Activated naive CD8-positive, alpha-beta T cell treated with anti-CD3 and anti-CD28 coated beads for 36 hours (primary cell): ENCODE results near the gene ALDH9A1. TPM values are rescaled to one million over a fixed set of nuclear protein-coding genes. Genes with fewer than 3 reads are reported as not detected.

Experiments used
- DNase-seq: peaks from one replicate; pipeline ENCODE4 v3.0.0; 2021
- H3K27ac Mint-ChIP-seq: one replicate; pipeline ENCODE4 v1.8.0; 2022; ENCODE audit warnings: mild to moderate bottlenecking, moderate library complexity, mixed read lengths
- H3K27me3 Mint-ChIP-seq: one replicate; pipeline ENCODE4 v1.8.0; 2022; ENCODE audit warnings: mild to moderate bottlenecking, mixed read lengths
- H3K36me3 Mint-ChIP-seq: one replicate; pipeline ENCODE4 v1.8.0; 2021; ENCODE audit warnings: mild to moderate bottlenecking, mixed read lengths
- H3K4me1 Mint-ChIP-seq: one replicate; pipeline ENCODE4 v1.8.0; 2021; ENCODE audit warnings: mixed read lengths
- H3K4me3 Mint-ChIP-seq: one replicate; pipeline ENCODE4 v1.8.0; 2022; ENCODE audit warnings: mild to moderate bottlenecking, moderate library complexity, mixed read lengths
- H3K9me3 Mint-ChIP-seq: one replicate; pipeline ENCODE4 v1.8.0; 2022; ENCODE audit warnings: mixed read lengths
- total RNA-seq, 2 experiments: library from RNA; stranded (reverse); gene quantifications; one replicate each; pipeline ENCODE4 v1.2.3, GENCODE V29; 2021

ALDH9A1 gene
- total RNA-seq, 2 experiments from 2014 or later: 41.3 to 43.6 TPM

GRCh38 chr1:165629151-165629550 is 69.2 kb downstream of the ALDH9A1 start:
- no peak overlapping the region for H3K4me3 Mint-ChIP-seq
- H3K27ac Mint-ChIP-seq: no peak overlapping the region
- H3K36me3 Mint-ChIP-seq: no peaks in the 10 kb centered on the region
- no peaks in the 10 kb centered on the region for H3K9me3 Mint-ChIP-seq
- H3K4me1 Mint-ChIP-seq: peaks cover 15% of the 10 kb centered on the region
- H3K27me3 Mint-ChIP-seq: peaks cover 2% of the 10 kb centered on the region
- no peak for DNase-seq

- Mint-ChIP-seq H3K36me3 (no peaks in the 10 kb centered on the region), H3K4me3 (no peak overlapping the region), H3K27ac (no peak overlapping the region), H3K27me3 (peaks cover 5% of the 10 kb centered on the region), H3K9me3 (no peaks in the 10 kb centered on the region), H3K4me1 (peaks cover 8% of the 10 kb centered on the region)
- DNase-seq: no peak
Observed at GRCh38 chr1:165628147-165628822, 70.1 kb downstream of the ALDH9A1 start.

GRCh38 chr1:165624441-165624840 is 73.9 kb downstream of the ALDH9A1 start:
- no peak for DNase-seq
- no peak overlapping the region for H3K27ac Mint-ChIP-seq
- no peak overlapping the region for H3K4me3 Mint-ChIP-seq
- H3K27me3 Mint-ChIP-seq: peaks cover 8% of the 10 kb centered on the region
- H3K9me3 Mint-ChIP-seq: no peaks in the 10 kb centered on the region
- H3K4me1 Mint-ChIP-seq: peaks cover 3% of the 10 kb centered on the region
- no peaks in the 10 kb centered on the region for H3K36me3 Mint-ChIP-seq

- no peak overlapping the region for H3K27ac Mint-ChIP-seq
- H3K4me1 Mint-ChIP-seq: no peaks in the 10 kb centered on the region
- H3K36me3 Mint-ChIP-seq: no peaks in the 10 kb centered on the region
- H3K27me3 Mint-ChIP-seq: peaks cover 8% of the 10 kb centered on the region
- DNase-seq: no peak
- peaks cover under 1% of the 10 kb centered on the region for H3K9me3 Mint-ChIP-seq
- H3K4me3 Mint-ChIP-seq: no peak overlapping the region
Observed at GRCh38 chr1:165623624-165624023, 74.7 kb downstream of the ALDH9A1 start.

GRCh38 chr1:165619647-165620151 is 78.7 kb downstream of the ALDH9A1 start:
- Mint-ChIP-seq H3K9me3 (peaks cover 5% of the 10 kb centered on the region), H3K4me3 (no peak overlapping the region), H3K27ac (no peak overlapping the region)

GRCh38 chr1:165616987-165617546 is 81.3 kb downstream of the ALDH9A1 start:
- peaks cover 4% of the 10 kb centered on the region for H3K27me3 Mint-ChIP-seq
- peaks cover 11% of the 10 kb centered on the region for H3K9me3 Mint-ChIP-seq
- H3K4me1 Mint-ChIP-seq: no peaks in the 10 kb centered on the region
- no peak for DNase-seq
- no peak overlapping the region for H3K27ac Mint-ChIP-seq
- H3K36me3 Mint-ChIP-seq: peaks cover 5% of the 10 kb centered on the region
- no peak overlapping the region for H3K4me3 Mint-ChIP-seq

More at GRCh38 chr1:165619647-165620151, 78.7 kb downstream of the ALDH9A1 start:
- Mint-ChIP-seq H3K36me3 (no peaks in the 10 kb centered on the region), H3K27me3 (peaks cover 8% of the 10 kb centered on the region), H3K4me1 (no peaks in the 10 kb centered on the region)
- DNase-seq: no peak

- H3K36me3 Mint-ChIP-seq: peaks cover 5% of the 10 kb centered on the region
- no peak overlapping the region for H3K27ac Mint-ChIP-seq
- H3K27me3 Mint-ChIP-seq: peaks cover 5% of the 10 kb centered on the region
- DNase-seq: no peak
- no peak overlapping the region for H3K4me3 Mint-ChIP-seq
- H3K9me3 Mint-ChIP-seq: peaks cover 11% of the 10 kb centered on the region
- H3K4me1 Mint-ChIP-seq: no peaks in the 10 kb centered on the region
Observed at GRCh38 chr1:165616054-165616612, 82.2 kb downstream of the ALDH9A1 start.

Other genes starting within 250 kb of the ALDH9A1 start
- not detected for gene LRRC52, start 154.6 kb downstream of the ALDH9A1 start, total RNA-seq
- 10 to 100 TPM; 31.7 to 33.3 TPM for gene MGST3, start 67.3 kb downstream of the ALDH9A1 start, total RNA-seq
- gene TMCO1, start 70.3 kb upstream of the ALDH9A1 start, total RNA-seq: 10 to 100 TPM; 79.9 to 81.1 TPM
- gene UCK2, start 129.1 kb upstream of the ALDH9A1 start, total RNA-seq: 10 to 100 TPM; 88.6 to 92.2 TPM